Stimulated activated naive CD4-positive, alpha-beta T cell (primary cell): ENCODE results near the gene ATP12A.

Source experiments
- DNase-seq, 6 experiments: peaks; one replicate each; lab custom pipeline; 2025; lab: John Stamatoyannopoulos, UW

The ATP12A gene

GRCh38 chr13:24663089-24663395 is 17.2 kb upstream of the ATP12A start:
- DNase-seq, result no peak

- no peak for DNase-seq
Measured at GRCh38 chr13:24663586-24663985, 16.6 kb upstream of the ATP12A start.

GRCh38 chr13:24664726-24665409 is 15.3 kb upstream of the ATP12A start:
- DNase-seq, result no peak

GRCh38 chr13:24668511-24668910 is 11.7 kb upstream of the ATP12A start:
- no peak for DNase-seq

- no peak for DNase-seq
Measured at GRCh38 chr13:24668955-24669582, 11.1 kb upstream of the ATP12A start.

GRCh38 chr13:24670174-24670573 is 10.0 kb upstream of the ATP12A start:
- no peak for DNase-seq

GRCh38 chr13:24670961-24671381 is 9.2 kb upstream of the ATP12A start:
- DNase-seq, result peak in 1 of 6 experiments; percentile 17

- peak in 2 of 6 experiments; percentile 17 to 25 for DNase-seq
Measured at GRCh38 chr13:24671386-24672113, 8.7 kb upstream of the ATP12A start.

- DNase-seq, result no peak
Measured at GRCh38 chr13:24672141-24673132, 7.8 kb upstream of the ATP12A start.

- DNase-seq, result no peak
Measured at GRCh38 chr13:24675806-24676570, 4.2 kb upstream of the ATP12A start.

GRCh38 chr13:24678151-24678550 is 2.1 kb upstream of the ATP12A start:
- no peak for DNase-seq

GRCh38 chr13:24679686-24680085 is 522 bp upstream of the ATP12A start:
- DNase-seq, result no peak

GRCh38 chr13:24680921-24681604 is 855 bp downstream of the ATP12A start:
- no peak for DNase-seq

- DNase-seq, result no peak
Measured at GRCh38 chr13:24681930-24682329, 1.7 kb downstream of the ATP12A start.

- peak in 1 of 6 experiments; percentile 3 for DNase-seq
Measured at GRCh38 chr13:24682353-24682752, 2.1 kb downstream of the ATP12A start.

- no peak for DNase-seq
Measured at GRCh38 chr13:24683351-24683750, 3.1 kb downstream of the ATP12A start.

- peak; percentile 12 to 60 (median 38) for DNase-seq
Measured at GRCh38 chr13:24683838-24684599, 3.8 kb downstream of the ATP12A start.

GRCh38 chr13:24684600-24684998 is 4.4 kb downstream of the ATP12A start:
- peak in 1 of 6 experiments; percentile 26 for DNase-seq

GRCh38 chr13:24685314-24685713 is 5.1 kb downstream of the ATP12A start:
- no peak for DNase-seq

GRCh38 chr13:24687611-24688010 is 7.4 kb downstream of the ATP12A start:
- no peak for DNase-seq
